ENCODE results near the gene CRAMP1. TPM values are rescaled to one million over a fixed set of nuclear protein-coding genes. Genes with fewer than 3 reads are reported as not detected.

The CRAMP1 gene
- total and polyA plus RNA-seq, 11 donors, result 6.2 to 16.9 (median 10.6) TPM

- no peak overlapping the region for H3K4me3 ChIP-seq
- no peaks in the 10 kb centered on the region for H3K9me3 ChIP-seq
- peak in 1 of 5 donors; percentile 6 for DNase-seq
- intact Hi-C loops (cut with DNase I), result no loop called here
- H3K4me1 ChIP-seq, result peaks cover 0 to 17% (median 5%) of the 10 kb centered on the region in 12 donors
- 70 to 90% (median 86%) methylated on average over 5 of the region's 5 CpGs for WGBS, 4 donors
- no peak overlapping the region for H3K27ac ChIP-seq
- no peak for ATAC-seq
- TF ChIP-seq CTCF (IDR thresholded peaks at IDR 0.05) (no peak), POLR2A (IDR thresholded peaks at IDR 0.05) (no peak)
- no peaks in the 10 kb centered on the region for H3K27me3 ChIP-seq
- peaks cover 2 to 95% (median 91%) of the 10 kb centered on the region in 9 donors for H3K36me3 ChIP-seq
Observed at GRCh38 chr16:1659031-1659430, 46.9 kb downstream of the CRAMP1 start.

GRCh38 chr16:1661826-1662225 is 49.7 kb downstream of the CRAMP1 start:
- Histone ChIP-seq H3K4me3 (no peak overlapping the region), H3K4me1 (peaks cover 0 to 12% (median 4%) of the 10 kb centered on the region in 12 donors), H3K27me3 (no peaks in the 10 kb centered on the region), H3K9me3 (no peaks in the 10 kb centered on the region), H3K36me3 (peaks cover 7 to 95% (median 91%) of the 10 kb centered on the region in 9 donors), H3K27ac (no peak overlapping the region)
- no peak for DNase-seq
- ATAC-seq, result no peak
- intact Hi-C loops (cut with DNase I), result no loop called here
- no peak for TF ChIP-seq POLR2A (IDR thresholded peaks at IDR 0.05)
- TF ChIP-seq CTCF (IDR thresholded peaks at IDR 0.05), result no peak
- 78 to 89% (median 87%) methylated on average over 2 of the region's 2 CpGs for WGBS, 4 donors

- Histone ChIP-seq H3K9me3 (no peaks in the 10 kb centered on the region), H3K27me3 (no peaks in the 10 kb centered on the region), H3K4me1 (peaks cover 0 to 10% (median 1%) of the 10 kb centered on the region in 12 donors), H3K36me3 (peaks cover 7 to 95% (median 91%) of the 10 kb centered on the region in 9 donors), H3K27ac (no peak overlapping the region), H3K4me3 (no peak overlapping the region)
- 91 to 96% (median 94%) methylated on average over 19 to 20 of the region's 20 CpGs for WGBS, 4 donors
- intact Hi-C loops (cut with DNase I), result no loop called here
- ATAC-seq, result no peak
- no peak for DNase-seq
- TF ChIP-seq CTCF (IDR thresholded peaks at IDR 0.05), result no peak
- no peak for TF ChIP-seq POLR2A (IDR thresholded peaks at IDR 0.05)
Observed at GRCh38 chr16:1662543-1662942, 50.4 kb downstream of the CRAMP1 start.

GRCh38 chr16:1665829-1666228 is 53.7 kb downstream of the CRAMP1 start:
- no peak for DNase-seq
- H3K9me3 ChIP-seq, result no peaks in the 10 kb centered on the region
- TF ChIP-seq POLR2A (IDR thresholded peaks at IDR 0.05) (no peak), CTCF (IDR thresholded peaks at IDR 0.05) (no peak)
- no peaks in the 10 kb centered on the region for H3K27me3 ChIP-seq
- H3K27ac ChIP-seq, result no peak overlapping the region
- no peak for ATAC-seq
- no peaks in the 10 kb centered on the region for H3K4me1 ChIP-seq
- intact Hi-C loops (cut with DNase I), result no loop called here
- WGBS, 4 donors, result 88 to 92% (median 91%) methylated on average over 4 to 15 of the region's 15 CpGs
- no peak overlapping the region for H3K4me3 ChIP-seq
- H3K36me3 ChIP-seq, result peaks cover 4 to 98% (median 95%) of the 10 kb centered on the region in 9 donors
